ENCODE data around the gene NRXN3. TPM values are rescaled to one million over a fixed set of nuclear protein-coding genes. Genes with fewer than 3 reads are reported as not detected.

NRXN3 gene
- total and polyA plus RNA-seq, 2 experiments from 2014 or later = 0.08 to 0.11 TPM

DNA sequence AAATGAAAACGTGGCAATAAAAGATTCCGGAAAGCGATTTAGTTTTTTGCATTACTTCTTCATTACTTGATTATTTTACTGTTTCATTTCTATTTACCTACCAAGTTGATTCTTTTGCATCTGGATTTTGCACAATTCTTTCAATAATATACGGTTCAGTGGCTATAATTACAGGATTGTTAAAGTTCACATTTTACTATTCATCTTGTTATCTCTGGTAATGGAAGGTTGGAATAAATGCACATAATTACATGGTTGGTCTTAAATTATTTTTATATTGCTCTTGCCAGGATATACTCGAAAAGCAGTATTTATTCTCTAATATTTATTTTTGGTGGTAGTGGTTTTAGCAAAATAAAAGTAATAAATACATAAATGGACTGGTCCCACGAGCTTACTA lies 1203.3 kb downstream of the NRXN3 start:
- Histone ChIP-seq H3K27me3 (replicated peaks; ENCODE audit: insufficient read depth) (no peaks in the 10 kb centered on the region), H3K79me2 (ENCODE audit: insufficient read depth) (no peaks in the 10 kb centered on the region), H2AFZ (no peak overlapping the region), H3K4me3 (no peak overlapping the region), H3K4me1 (ENCODE audit: insufficient read depth) (no peaks in the 10 kb centered on the region), H3K9me3 (ENCODE audit: low read depth) (no peaks in the 10 kb centered on the region), H3F3A (ENCODE audit: insufficient read depth) (no peaks in the 10 kb centered on the region), H3K9ac (no peak overlapping the region), H3K27ac (no peak overlapping the region), H3K9me2 (ENCODE audit: insufficient read depth) (no peaks in the 10 kb centered on the region), H4K20me1 (ENCODE audit: insufficient read depth) (no peaks in the 10 kb centered on the region), H3K4me2 (ENCODE audit: unreplicated experiment) (no peak overlapping the region), H3K36me3 (ENCODE audit: low read depth) (no peaks in the 10 kb centered on the region)
- WGBS, 2 experiments (ENCODE audit: low coverage in 1 of 2, low lambda C conversion rate in 2 of 2, missing lambda C conversion rate in 2 of 2) = 20 to 26% methylated on average over 6 of the region's 6 CpGs
- no peak for TF ChIP-seq EZH2phosphoT487 (IDR thresholded peaks at IDR 0.05; ENCODE audit: insufficient read depth, low read depth)
- TF ChIP-seq EZH2 (IDR thresholded peaks at IDR 0.05; ENCODE audit: insufficient read depth, poor library complexity, severe bottlenecking) = no peak
- in situ Hi-C loops (cut with MboI) = no loop called here
- no peak for DNase-seq

GRCh38 chr14:79375356-79375755 lies 1205.2 kb downstream of the NRXN3 start:
- in situ Hi-C loops (cut with MboI) = no loop called here
- no peaks in the 10 kb centered on the region for H3K9me3 ChIP-seq (ENCODE audit: low read depth)
- H3K4me3 ChIP-seq = no peak overlapping the region
- no peak overlapping the region for H2AFZ ChIP-seq
- no peaks in the 10 kb centered on the region for H3K27me3 ChIP-seq (replicated peaks; ENCODE audit: insufficient read depth)
- H3K9me2 ChIP-seq (ENCODE audit: insufficient read depth) = no peaks in the 10 kb centered on the region
- no peak overlapping the region for H3K9ac ChIP-seq
- TF ChIP-seq EZH2 (IDR thresholded peaks at IDR 0.05; ENCODE audit: insufficient read depth, poor library complexity, severe bottlenecking) = no peak
- TF ChIP-seq EZH2phosphoT487 (IDR thresholded peaks at IDR 0.05; ENCODE audit: insufficient read depth, low read depth) = no peak
- no peaks in the 10 kb centered on the region for H4K20me1 ChIP-seq (ENCODE audit: insufficient read depth)
- H3K27ac ChIP-seq = no peak overlapping the region
- H3K4me2 ChIP-seq (ENCODE audit: unreplicated experiment) = no peak overlapping the region
- H3K79me2 ChIP-seq (ENCODE audit: insufficient read depth) = no peaks in the 10 kb centered on the region
- 30 to 41% methylated on average over 7 of the region's 7 CpGs for WGBS, 2 experiments (ENCODE audit: low coverage in 1 of 2, low lambda C conversion rate in 2 of 2, missing lambda C conversion rate in 2 of 2)
- DNase-seq = no peak
- H3K4me1 ChIP-seq (ENCODE audit: insufficient read depth) = no peaks in the 10 kb centered on the region
- no peaks in the 10 kb centered on the region for H3F3A ChIP-seq (ENCODE audit: insufficient read depth)
- H3K36me3 ChIP-seq (ENCODE audit: low read depth) = no peaks in the 10 kb centered on the region

- in situ Hi-C loops (cut with MboI) = no loop called here
Observed at GRCh38 chr14:79376557-79376956, 1206.4 kb downstream of the NRXN3 start.

GRCh38 chr14:79378020-79378419 lies 1207.8 kb downstream of the NRXN3 start:
- Histone ChIP-seq H3K9ac (no peak overlapping the region), H3K9me3 (ENCODE audit: low read depth) (no peaks in the 10 kb centered on the region), H3K27me3 (replicated peaks; ENCODE audit: insufficient read depth) (no peaks in the 10 kb centered on the region), H3K4me2 (ENCODE audit: unreplicated experiment) (no peak overlapping the region), H3K9me2 (ENCODE audit: insufficient read depth) (no peaks in the 10 kb centered on the region), H3K4me3 (no peak overlapping the region), H3K79me2 (ENCODE audit: insufficient read depth) (no peaks in the 10 kb centered on the region), H4K20me1 (ENCODE audit: insufficient read depth) (no peaks in the 10 kb centered on the region), H3K27ac (no peak overlapping the region), H2AFZ (no peak overlapping the region), H3F3A (ENCODE audit: insufficient read depth) (no peaks in the 10 kb centered on the region), H3K36me3 (ENCODE audit: low read depth) (no peaks in the 10 kb centered on the region), H3K4me1 (ENCODE audit: insufficient read depth) (no peaks in the 10 kb centered on the region)
- WGBS, 2 experiments (ENCODE audit: low coverage in 1 of 2, low lambda C conversion rate in 2 of 2, missing lambda C conversion rate in 2 of 2) = 0 to 2% methylated on average over 2 of the region's 2 CpGs
- in situ Hi-C loops (cut with MboI) = no loop called here
- TF ChIP-seq EZH2 (IDR thresholded peaks at IDR 0.05; ENCODE audit: insufficient read depth, poor library complexity, severe bottlenecking) (no peak), EZH2phosphoT487 (IDR thresholded peaks at IDR 0.05; ENCODE audit: insufficient read depth, low read depth) (no peak)
- DNase-seq = no peak

More at GRCh38 chr14:79376557-79376956, 1206.4 kb downstream of the NRXN3 start:
- no peaks in the 10 kb centered on the region for H3K36me3 ChIP-seq (ENCODE audit: low read depth)
- TF ChIP-seq EZH2phosphoT487 (IDR thresholded peaks at IDR 0.05; ENCODE audit: insufficient read depth, low read depth) (no peak), EZH2 (IDR thresholded peaks at IDR 0.05; ENCODE audit: insufficient read depth, poor library complexity, severe bottlenecking) (no peak)
- no peaks in the 10 kb centered on the region for H3K9me2 ChIP-seq (ENCODE audit: insufficient read depth)
- H3K27me3 ChIP-seq (replicated peaks; ENCODE audit: insufficient read depth) = no peaks in the 10 kb centered on the region
- H3K79me2 ChIP-seq (ENCODE audit: insufficient read depth) = no peaks in the 10 kb centered on the region
- no peak overlapping the region for H3K4me2 ChIP-seq (ENCODE audit: unreplicated experiment)
- no peaks in the 10 kb centered on the region for H3K4me1 ChIP-seq (ENCODE audit: insufficient read depth)
- no peak overlapping the region for H2AFZ ChIP-seq
- H4K20me1 ChIP-seq (ENCODE audit: insufficient read depth) = no peaks in the 10 kb centered on the region
- WGBS, 2 experiments (ENCODE audit: low coverage in 1 of 2, low lambda C conversion rate in 2 of 2, missing lambda C conversion rate in 2 of 2) = 3% methylated on average over 1 of the region's 1 CpG
- H3F3A ChIP-seq (ENCODE audit: insufficient read depth) = no peaks in the 10 kb centered on the region
- no peaks in the 10 kb centered on the region for H3K9me3 ChIP-seq (ENCODE audit: low read depth)
- H3K9ac ChIP-seq = no peak overlapping the region
- no peak overlapping the region for H3K4me3 ChIP-seq
- peak; percentile 1 for DNase-seq
- H3K27ac ChIP-seq = no peak overlapping the region

- TF ChIP-seq EZH2phosphoT487 (IDR thresholded peaks at IDR 0.05; ENCODE audit: insufficient read depth, low read depth) (no peak), EZH2 (IDR thresholded peaks at IDR 0.05; ENCODE audit: insufficient read depth, poor library complexity, severe bottlenecking) (no peak)
- Histone ChIP-seq H3K36me3 (ENCODE audit: low read depth) (no peaks in the 10 kb centered on the region), H3K9ac (no peak overlapping the region), H3K9me3 (ENCODE audit: low read depth) (no peaks in the 10 kb centered on the region), H3K27me3 (replicated peaks; ENCODE audit: insufficient read depth) (no peaks in the 10 kb centered on the region), H3K4me2 (ENCODE audit: unreplicated experiment) (no peak overlapping the region), H3K4me1 (ENCODE audit: insufficient read depth) (no peaks in the 10 kb centered on the region), H2AFZ (no peak overlapping the region), H3K4me3 (no peak overlapping the region), H3F3A (ENCODE audit: insufficient read depth) (no peaks in the 10 kb centered on the region), H4K20me1 (ENCODE audit: insufficient read depth) (no peaks in the 10 kb centered on the region), H3K79me2 (ENCODE audit: insufficient read depth) (no peaks in the 10 kb centered on the region), H3K9me2 (ENCODE audit: insufficient read depth) (no peaks in the 10 kb centered on the region), H3K27ac (no peak overlapping the region)
- 15 to 23% methylated on average over 5 of the region's 5 CpGs for WGBS, 2 experiments (ENCODE audit: low coverage in 1 of 2, low lambda C conversion rate in 2 of 2, missing lambda C conversion rate in 2 of 2)
- in situ Hi-C loops (cut with MboI) = no loop called here
- DNase-seq = no peak
Observed at GRCh38 chr14:79379266-79379665, 1209.1 kb downstream of the NRXN3 start.
